ENCODE results near the gene JPT1. TPM values are rescaled to one million over a fixed set of nuclear protein-coding genes. Genes with fewer than 3 reads are reported as not detected.

The JPT1 gene
- total RNA-seq, 1 experiment from 2014 or later, result 479 TPM

- Mint-ChIP-seq H3K4me1 (ENCODE audit: low read depth, unreplicated experiment) (peaks cover 15% of the 10 kb centered on the region), H3K36me3 (ENCODE audit: insufficient read depth, unreplicated experiment) (peaks cover 95% of the 10 kb centered on the region), H3K9me3 (ENCODE audit: low read depth, unreplicated experiment) (no peaks in the 10 kb centered on the region), H3K27me3 (ENCODE audit: unreplicated experiment) (no peaks in the 10 kb centered on the region), H3K27ac (ENCODE audit: unreplicated experiment) (peak overlapping the region; percentile 33), H3K4me3 (ENCODE audit: low read depth, unreplicated experiment) (no peak overlapping the region)
- TF ChIP-seq CTCF (IDR thresholded peaks at IDR 0.05; ENCODE audit: unreplicated experiment), result no peak
- DNase-seq, result no peak
- intact Hi-C loops (cut with micrococcal nuclease; ENCODE audit: unreplicated experiment), result no loop called here
- CTCF ChIA-PET, result no interaction called here
- BruUV-seq (replicated peaks), result no TSS peak
Observed at GRCh38 chr17:75099881-75100595, 54.3 kb downstream of the JPT1 start.

- peaks cover 93% of the 10 kb centered on the region for H3K36me3 Mint-ChIP-seq (ENCODE audit: insufficient read depth, unreplicated experiment)
- no peak overlapping the region for H3K4me3 Mint-ChIP-seq (ENCODE audit: low read depth, unreplicated experiment)
- DNase-seq, result no peak
- H3K4me1 Mint-ChIP-seq (ENCODE audit: low read depth, unreplicated experiment), result peaks cover 9% of the 10 kb centered on the region
- CTCF ChIA-PET, result interaction anchor here (0.7 kb wide), 1 partner anchor 45 kb away, joined by 3 read pairs; no protein-coding TSS in a partner anchor
- no peak overlapping the region for H3K27ac Mint-ChIP-seq (ENCODE audit: unreplicated experiment)
- no TSS peak for BruUV-seq (replicated peaks)
- TF ChIP-seq CTCF (IDR thresholded peaks at IDR 0.05; ENCODE audit: unreplicated experiment), result no peak
- H3K9me3 Mint-ChIP-seq (ENCODE audit: low read depth, unreplicated experiment), result no peaks in the 10 kb centered on the region
- intact Hi-C loops (cut with micrococcal nuclease; ENCODE audit: unreplicated experiment), result no loop called here
- no peaks in the 10 kb centered on the region for H3K27me3 Mint-ChIP-seq (ENCODE audit: unreplicated experiment)
Observed at GRCh38 chr17:75098861-75099260, 55.5 kb downstream of the JPT1 start.

GRCh38 chr17:75097865-75098264, 56.4 kb downstream of the JPT1 start:
- intact Hi-C loops (cut with micrococcal nuclease; ENCODE audit: unreplicated experiment), result loop anchor here (2.0 kb wide), 1 partner anchor 19 kb away; no protein-coding TSS in a partner anchor
- Mint-ChIP-seq H3K27ac (ENCODE audit: unreplicated experiment) (peak overlapping the region; percentile 23), H3K4me3 (ENCODE audit: low read depth, unreplicated experiment) (peak overlapping the region; percentile 49), H3K4me1 (ENCODE audit: low read depth, unreplicated experiment) (peaks cover 12% of the 10 kb centered on the region), H3K9me3 (ENCODE audit: low read depth, unreplicated experiment) (no peaks in the 10 kb centered on the region), H3K36me3 (ENCODE audit: insufficient read depth, unreplicated experiment) (peaks cover 93% of the 10 kb centered on the region), H3K27me3 (ENCODE audit: unreplicated experiment) (no peaks in the 10 kb centered on the region)
- no peak for TF ChIP-seq CTCF (IDR thresholded peaks at IDR 0.05; ENCODE audit: unreplicated experiment)
- DNase-seq, result no peak
- no TSS peak for BruUV-seq (replicated peaks)
- CTCF ChIA-PET, result no interaction called here

- Mint-ChIP-seq H3K4me1 (ENCODE audit: low read depth, unreplicated experiment) (peaks cover 29% of the 10 kb centered on the region), H3K27ac (ENCODE audit: unreplicated experiment) (peak overlapping the region; percentile 89), H3K4me3 (ENCODE audit: low read depth, unreplicated experiment) (peak overlapping the region; percentile 78), H3K27me3 (ENCODE audit: unreplicated experiment) (no peaks in the 10 kb centered on the region), H3K9me3 (ENCODE audit: low read depth, unreplicated experiment) (no peaks in the 10 kb centered on the region), H3K36me3 (ENCODE audit: insufficient read depth, unreplicated experiment) (peaks cover 94% of the 10 kb centered on the region)
- BruUV-seq (replicated peaks), result TSS peak; percentile 4
- peak; percentile 87 for DNase-seq
- TF ChIP-seq CTCF (IDR thresholded peaks at IDR 0.05; ENCODE audit: unreplicated experiment), result no peak
- CTCF ChIA-PET, result interaction anchor here (0.5 to 1.8 kb wide), 14 partner anchors 8 to 305 kb away, joined by 3 to 12 read pairs (median 6); partner anchors contain the start of genes NUP85 and SLC16A5
- intact Hi-C loops (cut with micrococcal nuclease; ENCODE audit: unreplicated experiment), result loop anchor here (2.0 kb wide), 1 partner anchor 17 kb away; no protein-coding TSS in a partner anchor
Observed at GRCh38 chr17:75096082-75096625, 58.2 kb downstream of the JPT1 start.
